GM12891 (cell line): Measurements from ENCODE around the gene KIF24.
"Not testable (repeated sequence)": the region's sequence is repeated elsewhere in the genome, so short reads cannot be mapped to it uniquely, and the experiment has no call there.

Experiments
- DNase-seq: peaks from one replicate; pipeline ENCODE4 v3.0.0; 2011; ENCODE audit warnings: low spot score; ENCODE audit not compliant: insufficient read length
- FAIRE-seq: peaks from 2 replicates; lab custom pipeline; 2011; peaks lifted over from hg19 to GRCh38; lab: Jason Lieb, UNC
- PAX5 ChIP-seq: IDR thresholded peaks from 2 replicates; pipeline ENCODE4 v1.6.1; 2011; ENCODE audit warnings: low read length, moderate library complexity, mild to moderate bottlenecking; ENCODE audit not compliant: insufficient read depth, severe bottlenecking
- POLR2A ChIP-seq: IDR thresholded peaks from 2 replicates; pipeline ENCODE4 v1.6.1; 2011; ENCODE audit warnings: low read depth, low read length, control low read depth
- POLR2AphosphoS5 ChIP-seq: IDR thresholded peaks from 2 replicates; pipeline ENCODE4 v1.6.1; 2011; ENCODE audit warnings: low read depth, low read length, control low read depth
- POU2F2 ChIP-seq: IDR thresholded peaks from 2 replicates; pipeline ENCODE4 v1.6.1; 2011; ENCODE audit warnings: low read depth, mild to moderate bottlenecking, control low read depth, low read length, moderate library complexity
- SPI1 ChIP-seq: IDR thresholded peaks from 2 replicates; pipeline ENCODE4 v1.6.1; 2011; ENCODE audit warnings: low read depth, low read length, control low read depth
- TAF1 ChIP-seq: IDR thresholded peaks from 2 replicates; pipeline ENCODE4 v1.6.1; 2011; ENCODE audit warnings: low read depth, low read length, control low read depth

The KIF24 gene

GRCh38 chr9:34322899-34323591, 6.0 kb downstream of the KIF24 start:
- FAIRE-seq (no peak), DNase-seq (no peak)
- no peak for TF ChIP-seq SPI1
- no peak for TF ChIP-seq TAF1
- TF ChIP-seq POLR2A: no peak
- no peak for TF ChIP-seq PAX5
- no peak for TF ChIP-seq POLR2AphosphoS5
- no peak for TF ChIP-seq POU2F2

DNA sequence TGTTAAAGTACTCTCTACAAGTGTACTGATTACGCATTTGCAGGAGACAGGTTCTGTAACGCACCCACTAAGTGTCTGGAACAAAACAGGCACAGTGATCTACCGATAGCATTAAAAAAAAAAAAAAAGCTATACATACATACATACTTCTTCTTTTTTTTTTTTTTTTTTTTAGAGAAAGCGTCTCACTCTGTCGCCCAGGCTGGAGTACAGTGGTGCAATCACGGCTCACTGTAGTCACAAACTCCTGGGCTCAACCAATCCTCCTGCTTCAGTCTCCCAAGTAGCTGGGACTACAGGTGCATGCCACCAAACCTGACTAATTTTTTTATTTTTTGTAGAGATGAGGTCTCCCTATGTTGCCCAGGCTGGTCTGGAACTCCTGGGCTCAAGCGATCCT, 7.6 kb downstream of the KIF24 start:
- DNase-seq (no peak), FAIRE-seq (no peak)
- TF ChIP-seq TAF1 (no peak), POU2F2 (no peak), SPI1 (no peak)

- TF ChIP-seq POLR2AphosphoS5 (no peak), PAX5 (no peak)
- FAIRE-seq (no peak), DNase-seq (no peak)
These were observed 10.8 kb downstream of the KIF24 start for GRCh38 chr9:34318163-34318790.

GRCh38 chr9:34317436-34317835, 11.6 kb downstream of the KIF24 start:
- FAIRE-seq: no peak
- DNase-seq: no peak
- TF ChIP-seq TAF1: no peak
- no peak for TF ChIP-seq SPI1
- TF ChIP-seq POLR2AphosphoS5: no peak
- TF ChIP-seq PAX5: no peak
- TF ChIP-seq POU2F2: no peak

GRCh38 chr9:34311499-34312185, 17.4 kb downstream of the KIF24 start:
- FAIRE-seq (no peak), DNase-seq (no peak)
- no peak for TF ChIP-seq PAX5
- TF ChIP-seq POU2F2: no peak
- TF ChIP-seq POLR2A: no peak
- no peak for TF ChIP-seq SPI1
- no peak for TF ChIP-seq TAF1

DNA sequence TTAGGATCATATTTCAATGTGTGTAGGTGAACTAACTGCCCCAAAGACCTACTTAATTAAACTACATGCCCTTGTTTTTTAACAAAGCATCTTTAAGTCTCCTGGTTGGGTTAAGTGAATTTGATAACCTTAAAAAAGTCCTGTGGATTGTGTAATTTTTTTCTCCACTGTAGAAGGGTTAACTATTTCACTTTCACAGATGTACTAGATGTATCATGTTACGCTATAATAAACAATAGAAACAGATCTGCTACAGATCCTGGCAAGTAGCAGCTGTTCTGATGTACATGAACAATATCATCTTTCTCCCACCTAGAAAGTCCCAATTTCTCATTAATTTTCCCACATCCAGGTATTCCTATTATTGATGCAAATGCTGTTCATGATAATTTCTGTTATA, 18.9 kb downstream of the KIF24 start:
- TF ChIP-seq TAF1 (no peak), SPI1 (no peak), POLR2AphosphoS5 (no peak), POU2F2 (no peak), PAX5 (no peak), POLR2A (no peak)
- FAIRE-seq: no peak
- DNase-seq: no peak

DNA sequence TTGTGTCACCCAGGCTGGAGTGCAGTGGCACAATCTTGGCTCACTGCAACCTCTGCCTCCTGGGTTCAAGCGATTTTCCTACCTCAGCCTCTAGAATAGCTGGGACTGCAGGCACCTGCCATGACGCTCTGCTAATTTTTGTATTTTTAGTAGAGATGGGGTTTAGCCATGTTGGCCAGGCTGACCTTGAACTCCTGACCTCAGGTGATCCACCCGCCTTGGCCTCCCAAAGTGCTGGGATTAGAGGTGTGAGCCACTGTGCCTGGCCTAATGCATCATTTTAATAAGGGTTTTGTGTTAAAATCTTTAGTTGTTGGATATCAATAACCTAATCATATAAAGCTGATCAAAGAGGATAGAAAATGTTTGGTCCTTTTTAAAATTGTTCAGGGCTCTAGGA, 20.8 kb downstream of the KIF24 start:
- DNase-seq, FAIRE-seq: not testable (repeated sequence)

- FAIRE-seq, DNase-seq: not testable (repeated sequence)
These were observed 28.0 kb downstream of the KIF24 start for GRCh38 chr9:34301064-34301463.

DNA sequence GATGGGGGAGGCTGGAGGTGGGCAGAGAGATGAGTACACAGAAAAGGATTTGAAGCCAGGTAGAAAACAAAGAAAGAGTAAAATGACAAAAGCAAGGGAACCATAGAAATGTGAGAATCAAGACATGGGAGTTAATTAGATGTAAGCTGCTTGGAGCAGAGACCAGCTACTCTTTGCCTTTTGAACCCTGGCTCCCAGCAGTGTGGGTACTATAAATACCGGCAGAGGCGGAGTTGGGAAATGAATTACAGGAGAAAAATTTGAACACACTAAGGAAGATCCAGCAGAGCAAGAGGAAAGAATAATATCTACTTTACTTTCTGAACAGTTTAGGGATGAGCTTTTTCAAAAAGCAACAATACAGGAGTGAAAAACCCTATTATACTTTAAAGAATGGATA, 36.5 kb downstream of the KIF24 start:
- FAIRE-seq (no peak), DNase-seq (no peak)
- TF ChIP-seq POLR2AphosphoS5 (no peak), POLR2A (no peak), POU2F2 (no peak), PAX5 (no peak), TAF1 (no peak), SPI1 (no peak)

- no peak for DNase-seq
- TF ChIP-seq TAF1 (no peak), SPI1 (no peak), POLR2AphosphoS5 (no peak), POLR2A (no peak), PAX5 (no peak), POU2F2 (no peak)
- FAIRE-seq: no peak
These were observed 37.6 kb downstream of the KIF24 start for GRCh38 chr9:34291423-34291822.

DNA sequence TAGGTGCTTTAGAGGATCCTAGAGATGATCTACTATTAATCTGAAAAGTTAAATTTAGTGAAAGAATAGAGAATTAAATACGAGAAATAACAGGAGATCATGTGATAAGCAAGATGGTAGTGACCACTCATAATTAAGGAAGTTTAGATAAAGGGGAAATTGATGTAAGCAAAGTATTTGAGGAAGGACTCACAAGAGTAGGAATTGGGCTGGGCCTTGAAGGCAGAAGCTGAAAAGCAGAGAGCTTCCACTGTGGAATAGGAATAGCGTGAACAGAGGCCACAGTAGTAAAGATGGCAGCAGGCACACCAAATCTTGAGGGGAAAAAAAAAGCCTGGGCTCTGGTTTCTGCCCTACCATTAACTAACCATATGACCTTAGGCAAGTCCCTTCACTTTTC, 38.0 kb downstream of the KIF24 start:
- DNase-seq: no peak
- no peak for FAIRE-seq
- TF ChIP-seq PAX5 (no peak), POLR2A (no peak), POLR2AphosphoS5 (no peak), SPI1 (no peak), POU2F2 (no peak), TAF1 (no peak)
